ENCODE data around the gene RIOX2. TPM values are rescaled to one million over a fixed set of nuclear protein-coding genes. Genes with fewer than 3 reads are reported as not detected.

RIOX2 gene
- total and polyA plus RNA-seq, 2 of the 8 experiments (the other 6 are each of a cell fraction or from before 2014, with no cell fraction given), result 3.8 to 16.4 TPM

DNA sequence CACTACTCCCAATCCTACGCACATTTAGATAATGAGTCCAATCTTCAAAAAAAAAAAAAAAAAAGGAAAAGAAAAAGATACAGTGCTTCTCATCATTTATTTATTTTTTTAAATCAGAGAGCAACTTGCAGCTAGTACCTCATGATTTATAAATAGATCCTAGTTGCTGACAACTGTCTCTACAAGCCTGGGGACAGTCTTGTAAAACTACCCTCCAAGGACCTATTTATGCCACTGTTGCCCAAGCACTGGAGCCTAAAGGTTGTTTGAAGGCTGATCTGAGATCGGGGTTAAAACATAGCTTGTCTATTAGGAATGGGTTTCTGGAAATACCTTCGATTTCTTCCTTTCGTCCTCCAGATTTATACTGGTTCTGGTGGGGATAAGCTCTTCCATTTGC is 48.2 kb upstream of the RIOX2 start:
- Histone ChIP-seq H2BK20ac (ENCODE audit: low read length) (no peak overlapping the region), H3K18ac (ENCODE audit: extremely low read depth, low read length) (no peak overlapping the region), H3K4me3 (ENCODE audit: extremely low read depth in 1 of 4, insufficient read depth in 2 of 4, low read depth in 3 of 4, low read length in 4 of 4) (no peak overlapping the region), H2BK12ac (ENCODE audit: low read depth, low read length) (no peak overlapping the region), H2BK5ac (ENCODE audit: low read depth, low read length) (no peak overlapping the region), H3K4me1 (replicated peaks in 1 of 4; ENCODE audit: control insufficient read depth in 3 of 4, insufficient read depth in 4 of 4, low read length in 3 of 4) (no peaks in the 10 kb centered on the region), H2AK5ac (ENCODE audit: low read depth, low read length) (no peak overlapping the region), H3K23ac (ENCODE audit: insufficient read length) (no peak overlapping the region), H3K79me1 (ENCODE audit: low read depth, low read length) (no peaks in the 10 kb centered on the region), H3K36me3 (ENCODE audit: control insufficient read depth in 2 of 4, insufficient read depth in 4 of 4, low read length in 3 of 4) (no peaks in the 10 kb centered on the region), H3K9me3 (ENCODE audit: insufficient read depth in 2 of 2, low read depth in 1 of 2, low read length in 1 of 2) (no peaks in the 10 kb centered on the region), H2BK120ac (replicated peaks; ENCODE audit: low read depth, low read length) (no peak overlapping the region), H4K5ac (ENCODE audit: insufficient read length, low read depth, low read length) (no peak overlapping the region), H3K4ac (replicated peaks; ENCODE audit: insufficient read length, low read depth, low read length) (no peak overlapping the region), H3K9ac (replicated peaks in 1 of 4; ENCODE audit: extremely low read depth in 1 of 4, low read depth in 3 of 4, low read length in 3 of 4) (no peak overlapping the region), H2BK15ac (ENCODE audit: low read length) (no peak overlapping the region), H4K91ac (replicated peaks; ENCODE audit: insufficient read length, low read length) (no peak overlapping the region), H3K27ac (ENCODE audit: low read depth, low read length) (no peak overlapping the region), H2AFZ (ENCODE audit: low read length) (no peak overlapping the region), H3K56ac (replicated peaks; ENCODE audit: insufficient read length, low read depth, low read length) (no peak overlapping the region), H3K23me2 (ENCODE audit: low read depth, low read length) (no peaks in the 10 kb centered on the region), H4K8ac (ENCODE audit: extremely low read depth, insufficient read depth, low read length) (no peak overlapping the region), H3K27me3 (replicated peaks in 1 of 4; ENCODE audit: control insufficient read depth in 3 of 4, extremely low read depth in 1 of 4, insufficient read depth in 3 of 4, low read length in 3 of 4) (no peaks in the 10 kb centered on the region), H3K14ac (ENCODE audit: insufficient read length) (no peak overlapping the region), H3K79me2 (ENCODE audit: control insufficient read depth in 1 of 2, insufficient read depth in 2 of 2, low read length in 2 of 2) (no peaks in the 10 kb centered on the region), H3K4me2 (ENCODE audit: insufficient read depth in 1 of 2, low read depth in 2 of 2, low read length in 2 of 2) (no peak overlapping the region), H4K20me1 (replicated peaks in 1 of 2; ENCODE audit: control insufficient read depth in 1 of 2, insufficient read depth in 2 of 2, low read length in 2 of 2) (no peaks in the 10 kb centered on the region)
- DNase-seq (ENCODE audit: low read depth in 1 of 2, low spot score in 2 of 2), result no peak
- ChIA-PET POLR2A (ENCODE audit: partially characterized antibody) (interaction anchor here (0.6 kb wide), 1 partner anchor 84 kb away, joined by 3 read pairs; no protein-coding TSS in a partner anchor), CTCF (ENCODE audit: partially characterized antibody) (interaction anchor here (1.9 to 8.0 kb wide), 8 partner anchors 9 to 309 kb away, joined by 3 to 85 read pairs (median 18); no protein-coding TSS in a partner anchor)
- WGBS, 2 experiments (ENCODE audit: extremely low coverage in 1 of 2, insufficient coverage in 1 of 2, insufficient read length in 1 of 2, insufficient replicate concordance in 2 of 2, low coverage in 1 of 2, low lambda C conversion rate in 2 of 2, missing lambda C conversion rate in 1 of 2), result 97% methylated on average over 4 of the region's 4 CpGs; no CpG with 5 or more reads in 1 of the 2 experiments
- FAIRE-seq, result no peak
- no peak for TF ChIP-seq BRCA1 (IDR thresholded peaks at IDR 0.05; ENCODE audit: low read depth, low read length)
- no peak for TF ChIP-seq EP300 (IDR thresholded peaks at IDR 0.05; ENCODE audit: borderline replicate concordance in 1 of 2, low read depth in 2 of 2, low read length in 2 of 2)
- TF ChIP-seq, protein P1, sequence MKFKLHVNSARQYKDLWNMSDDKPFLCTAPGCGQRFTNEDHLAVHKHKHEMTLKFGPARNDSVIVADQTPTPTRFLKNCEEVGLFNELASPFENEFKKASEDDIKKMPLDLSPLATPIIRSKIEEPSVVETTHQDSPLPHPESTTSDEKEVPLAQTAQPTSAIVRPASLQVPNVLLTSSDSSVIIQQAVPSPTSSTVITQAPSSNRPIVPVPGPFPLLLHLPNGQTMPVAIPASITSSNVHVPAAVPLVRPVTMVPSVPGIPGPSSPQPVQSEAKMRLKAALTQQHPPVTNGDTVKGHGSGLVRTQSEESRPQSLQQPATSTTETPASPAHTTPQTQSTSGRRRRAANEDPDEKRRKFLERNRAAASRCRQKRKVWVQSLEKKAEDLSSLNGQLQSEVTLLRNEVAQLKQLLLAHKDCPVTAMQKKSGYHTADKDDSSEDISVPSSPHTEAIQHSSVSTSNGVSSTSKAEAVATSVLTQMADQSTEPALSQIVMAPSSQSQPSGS (IDR thresholded peaks at IDR 0.05; ENCODE audit: low read length), result no peak
- TF ChIP-seq NANOG (IDR thresholded peaks at IDR 0.05; ENCODE audit: insufficient read depth, low read depth, low read length, poor library complexity, severe bottlenecking), result no peak
- TF ChIP-seq CHD1 (IDR thresholded peaks at IDR 0.05; ENCODE audit: low read depth, low read length), result no peak
- TF ChIP-seq YY1 (IDR thresholded peaks at IDR 0.05; ENCODE audit: low read depth, low read length), result no peak
- TF ChIP-seq CBX8 (IDR thresholded peaks at IDR 0.05; ENCODE audit: borderline replicate concordance, low read depth, low read length), result no peak
- no peak for TF ChIP-seq TAF1 (IDR thresholded peaks at IDR 0.05; ENCODE audit: low read depth, low read length)
- TF ChIP-seq RFX5 (IDR thresholded peaks at IDR 0.05; ENCODE audit: borderline replicate concordance, low read depth, low read length), result no peak
- TF ChIP-seq NRF1 (IDR thresholded peaks at IDR 0.05; ENCODE audit: low read depth, low read length), result no peak
- no peak for TF ChIP-seq POU5F1 (IDR thresholded peaks at IDR 0.05; ENCODE audit: low read depth, low read length)
- no peak for TF ChIP-seq MAFK (IDR thresholded peaks at IDR 0.05; ENCODE audit: low read depth, low read length)
- no peak for TF ChIP-seq TCF12 (IDR thresholded peaks at IDR 0.05; ENCODE audit: low read depth, low read length)
